GM12878 (cell line): ENCODE results near the gene PRKAG2. TPM values are rescaled to one million over a fixed set of nuclear protein-coding genes. Genes with fewer than 3 reads are reported as not detected.

Experiments
- ATAC-seq: fragments of 200-7000 bp; cut with Tn5 transposase; 3 replicates; pipeline ENCODE4 v1.9.1; 2020; ENCODE audit warnings: mild to moderate bottlenecking, moderate library complexity
- BruUV-seq: library from RNA; stranded (reverse); fragments of 400-500 nt; replicated peaks from 2 replicates; lab custom pipeline; 2021; lab: Mats Ljungman, UMichigan
- CTCF ChIA-PET: fragments of 300-600 bp; sonication (Branson Sonifier 250); formaldehyde crosslinking; extraction: SDS; loops from one replicate; lab custom pipeline; 2021; ENCODE audit warnings: inconsistent platforms; lab: Yijun Ruan, JAX
- POLR2A ChIA-PET: fragments of 350-600 bp; formaldehyde crosslinking; extraction: SDS; loops from one replicate; lab custom pipeline; 2021; ENCODE audit warnings: inconsistent platforms; lab: Charles Lee
- RAD21 ChIA-PET: fragments of 300-600 bp; sonication (Branson Sonifier 250); formaldehyde crosslinking; loops from one replicate; lab custom pipeline; 2023; ENCODE audit warnings: antibody characterized with exemption; ENCODE audit not compliant: unreplicated experiment; lab: Charles Lee
- SMC1A ChIA-PET: fragments of 300-600 bp; sonication (Branson Sonifier 250); formaldehyde crosslinking; loops from one replicate; lab custom pipeline; 2023; ENCODE audit not compliant: unreplicated experiment, uncharacterized antibody; lab: Charles Lee
- DNase-seq: peaks from one replicate; pipeline ENCODE4 v3.0.0-alpha.2; 2011; ENCODE audit warnings: low read depth, low spot score
- FAIRE-seq: peaks from 3 replicates; lab custom pipeline; 2011; peaks lifted over from hg19 to GRCh38; lab: Jason Lieb, UNC
- H2AFZ ChIP-seq: 2 replicates; pipeline ENCODE4 v1.6.0; 2011; ENCODE audit warnings: low read depth, low read length, control low read depth; ENCODE audit not compliant: control insufficient read depth
- H3K27ac ChIP-seq: 2 replicates; pipeline ENCODE4 v1.5.1; 2011; ENCODE audit warnings: control low read depth; ENCODE audit not compliant: control insufficient read depth, insufficient read depth
- H3K27me3 ChIP-seq, 2 experiments: replicated peaks in 1 of 2; 2 replicates each; pipeline versions ENCODE4 v1.6.0 to v1.6.1; 2011; ENCODE audit warnings: low read length in 1 of 2; ENCODE audit not compliant: control insufficient read depth in 2 of 2, insufficient read depth in 2 of 2
- H3K36me3 ChIP-seq, 2 experiments: 2 replicates each; pipeline ENCODE4 v1.5.1; 2011; ENCODE audit warnings: low read length in 1 of 2; ENCODE audit not compliant: control insufficient read depth in 2 of 2, insufficient read depth in 2 of 2
- H3K4me1 ChIP-seq: 2 replicates; pipeline ENCODE4 v1.6.1; 2011; ENCODE audit warnings: mild to moderate bottlenecking, low read length, moderate library complexity, mixed read lengths; ENCODE audit not compliant: control insufficient read depth, insufficient read depth
- H3K4me2 ChIP-seq: 2 replicates; pipeline ENCODE4 v1.6.0; 2011; ENCODE audit warnings: control low read depth; ENCODE audit not compliant: control insufficient read depth, insufficient read depth
- H3K4me3 ChIP-seq: fragments of 200-600 bp; sonication (generic); 2 replicates; pipeline ENCODE4 v1.5.1; 2016
- H3K79me2 ChIP-seq: 2 replicates; pipeline ENCODE4 v1.6.0; 2011; ENCODE audit warnings: low read length; ENCODE audit not compliant: control insufficient read depth, insufficient read depth
- H3K9ac ChIP-seq: 2 replicates; pipeline ENCODE4 v1.8.0; 2011; ENCODE audit warnings: low read length, control low read depth, mixed read lengths; ENCODE audit not compliant: control insufficient read depth, insufficient read depth
- H3K9me3 ChIP-seq: replicated peaks from 3 replicates; pipeline ENCODE4 v1.5.1; 2011; ENCODE audit warnings: mild to moderate bottlenecking, low read length; ENCODE audit not compliant: control insufficient read depth, insufficient read depth
- H4K20me1 ChIP-seq: 2 replicates; pipeline ENCODE4 v1.6.0; 2011; ENCODE audit not compliant: control insufficient read depth, insufficient read depth
- CHD2 ChIP-seq: IDR thresholded peaks from 2 replicates; pipeline ENCODE4 v1.6.1; 2011; ENCODE audit warnings: low read depth, low read length, improper control_type of control experiment, borderline replicate concordance
- PAX8 ChIP-seq: fragments of 450-650 bp; IDR thresholded peaks from 2 replicates; pipeline ENCODE4 v1.6.1; 2017; ENCODE audit warnings: mild to moderate bottlenecking, moderate library complexity
- PML ChIP-seq: IDR thresholded peaks from 2 replicates; pipeline ENCODE4 v1.6.1; 2012; ENCODE audit warnings: low read length, inconsistent platforms
- SMAD5 ChIP-seq: IDR thresholded peaks from 2 replicates; pipeline ENCODE4 v1.6.1; 2016; ENCODE audit warnings: antibody characterized with exemption, low read depth
- TAF1 ChIP-seq: IDR thresholded peaks from 2 replicates; pipeline ENCODE4 v1.6.1; 2011; ENCODE audit warnings: mild to moderate bottlenecking, low read depth, low read length, borderline replicate concordance
- WGBS: methylation state at CpG from one replicate; pipeline ENCODE4 v1.1.6; 2016; ENCODE audit warnings: low lambda C conversion rate; ENCODE audit not compliant: insufficient replicate concordance, insufficient coverage; ENCODE audit errors: missing lambda C conversion rate; 5-methylcytosine and 5-hydroxymethylcytosine counted together
- in situ Hi-C: fragments of 300-500 bp; cut with MboI; formaldehyde crosslinking; loops from 9 replicates; pipeline ENCODE4 v1.14.3; 2018; ENCODE audit warnings: mixed read lengths
- intact Hi-C: fragments of 100-400 bp; cut with micrococcal nuclease; formaldehyde crosslinking; loops from one replicate; pipeline ENCODE4 v1.14.2; 2022; ENCODE audit not compliant: unreplicated experiment
- polyA plus RNA-seq, 11 experiments: library from polyadenylated mRNA; depleted of rRNA in 4 of 11; unstranded in 6 of 11; stranded (reverse) in 5 of 11; fragments of >200 nt; fragmentation: Nextera tagmentation in 4 of 11; fragmentation: Illumina TruSeq in 1 of 11; extraction: Ambion mirVana in 4 of 11; extraction: Trizol in 1 of 11; gene quantifications; 1 replicate in 1 of 11; 2 replicates in 10 of 11; pipeline versions ENCODE4 v1.2.1 to v1.2.3, GENCODE V29; 2011 to 2016; ENCODE audit warnings: inconsistent platforms in 2 of 11, missing spikeins in 2 of 11, low read depth in 1 of 11
- total RNA-seq, 4 experiments: library from RNA; depleted of rRNA in 3 of 4; stranded (reverse); fragments of >200 nt in 3 of 4; fragmentation: Illumina TruSeq in 1 of 4; extraction: Trizol in 1 of 4; gene quantifications; 2 replicates each; pipeline versions ENCODE4 v1.2.1 to v1.2.3, GENCODE V29; 2013 to 2021
- TF ChIP-seq, protein P1 (sequence below): fragments of 450-650 bp; IDR thresholded peaks from 2 replicates; pipeline ENCODE4 v1.6.1; 2016; ENCODE audit warnings: mild to moderate bottlenecking, moderate library complexity, borderline replicate concordance
- TF ChIP-seq, protein P2 (sequence below): fragments of 450-650 bp; IDR thresholded peaks from 2 replicates; pipeline ENCODE4 v1.6.1; 2017; ENCODE audit warnings: mild to moderate bottlenecking, low read depth, inconsistent platforms; ENCODE audit not compliant: poor library complexity, severe bottlenecking

The PRKAG2 gene
- total and polyA plus RNA-seq, 10 of the 15 experiments (the other 5 are each of a cell fraction or from before 2014, with no cell fraction given): 3.4 to 8.9 (median 6.8) TPM

DNA sequence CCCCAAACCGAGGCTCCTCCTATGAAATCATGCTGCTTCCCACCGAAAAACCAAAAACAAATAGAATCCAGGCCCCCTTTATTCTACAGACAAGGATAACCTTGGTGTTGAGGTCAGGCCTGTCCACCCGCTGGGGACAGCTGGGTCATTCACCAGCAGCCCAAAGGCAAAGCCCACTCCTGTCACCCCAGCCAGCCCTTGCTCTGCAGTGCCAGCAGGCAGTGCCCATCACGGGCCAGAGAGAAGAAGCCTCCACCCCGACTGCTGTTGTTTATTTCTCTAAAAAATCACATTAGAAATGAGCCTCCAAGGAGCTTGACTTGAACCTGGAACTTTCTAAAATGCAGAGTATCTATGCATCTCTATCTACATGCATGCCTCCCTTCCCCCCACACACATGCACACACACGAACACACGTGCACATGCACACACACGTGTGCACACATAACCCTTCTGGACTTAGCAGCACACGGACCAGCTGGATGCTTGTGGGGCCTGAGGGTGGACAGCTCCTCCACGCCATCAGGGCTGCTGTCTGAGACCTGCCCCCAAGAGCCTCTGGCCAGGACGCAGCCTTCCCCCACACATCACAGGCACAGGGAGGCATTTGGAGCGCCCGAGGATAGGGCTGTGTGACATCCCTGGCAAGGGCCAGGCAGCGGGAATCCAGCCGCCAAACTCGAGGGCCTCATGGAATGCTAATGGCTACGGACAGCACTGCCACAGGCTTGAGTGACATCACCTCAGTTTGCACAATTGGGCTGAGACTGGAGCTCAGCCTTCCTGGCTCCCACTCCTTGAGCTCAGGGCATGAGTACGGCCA lies 22.8 kb downstream of the PRKAG2 start:
- intact Hi-C loops (no loop called here), in situ Hi-C loops (no loop called here)
- no peak for DNase-seq
- Histone ChIP-seq H3K36me3 (no peaks in the 10 kb centered on the region), H4K20me1 (no peaks in the 10 kb centered on the region), H3K79me2 (no peaks in the 10 kb centered on the region), H3K9ac (no peak overlapping the region), H3K4me3 (no peak overlapping the region), H3K4me1 (peaks cover 10% of the 10 kb centered on the region), H3K9me3 (no peaks in the 10 kb centered on the region), H2AFZ (no peak overlapping the region), H3K4me2 (no peak overlapping the region), H3K27me3 (no peaks in the 10 kb centered on the region), H3K27ac (no peak overlapping the region)
- TF ChIP-seq TAF1 (no peak), PML (no peak), PAX8 (no peak)
- SMC1A ChIA-PET: no interaction called here
- FAIRE-seq: no peak
- ATAC-seq: no peak
- RAD21 ChIA-PET: no interaction called here
- CTCF ChIA-PET: no interaction called here
- POLR2A ChIA-PET: no interaction called here
- no TSS peak for BruUV-seq
- 66% methylated on average over 18 of the region's 18 CpGs for WGBS

DNA sequence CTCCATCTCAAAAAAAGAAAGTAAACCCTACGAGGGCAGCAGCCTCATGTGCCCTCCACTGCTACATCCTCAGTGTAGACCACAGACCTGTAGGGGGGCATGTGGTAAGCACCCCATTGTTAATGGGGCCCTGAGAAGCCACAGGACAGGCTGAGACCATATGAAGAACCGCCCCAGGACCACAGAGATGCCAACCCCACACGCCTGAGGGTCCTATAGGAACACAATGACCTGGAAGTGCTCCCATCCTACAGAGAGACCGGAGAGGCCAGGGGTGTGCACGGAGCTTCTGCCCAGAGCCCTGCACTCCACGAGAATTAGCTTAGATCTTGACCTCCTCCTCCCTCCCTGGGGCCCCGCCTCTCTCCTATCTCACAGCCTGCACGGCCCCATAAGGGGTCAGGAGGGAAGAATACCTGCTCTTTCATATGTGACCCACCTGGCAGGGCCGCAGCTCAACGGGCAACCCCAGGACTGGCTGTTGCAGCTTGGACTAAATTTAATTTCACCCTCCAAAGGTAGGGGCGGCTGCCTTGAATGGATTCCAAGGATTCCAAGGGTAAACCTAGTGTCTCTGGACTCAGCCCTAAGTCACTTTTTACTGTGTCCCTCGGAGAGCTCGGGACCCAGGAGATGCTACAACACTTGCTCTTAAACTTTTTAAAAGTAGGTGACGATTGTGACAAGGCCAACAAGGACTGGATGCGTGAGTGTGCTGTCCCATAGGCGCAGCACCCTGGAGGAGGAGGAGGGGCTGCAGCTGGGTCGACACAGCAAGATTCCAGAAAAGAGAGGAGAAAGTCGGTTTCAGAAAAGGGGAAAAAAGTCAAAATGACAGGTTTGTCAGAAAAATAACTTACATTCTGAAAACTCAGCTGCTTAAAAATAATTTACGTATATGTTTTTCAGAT lies 24.2 kb downstream of the PRKAG2 start:
- TF ChIP-seq, protein P1, sequence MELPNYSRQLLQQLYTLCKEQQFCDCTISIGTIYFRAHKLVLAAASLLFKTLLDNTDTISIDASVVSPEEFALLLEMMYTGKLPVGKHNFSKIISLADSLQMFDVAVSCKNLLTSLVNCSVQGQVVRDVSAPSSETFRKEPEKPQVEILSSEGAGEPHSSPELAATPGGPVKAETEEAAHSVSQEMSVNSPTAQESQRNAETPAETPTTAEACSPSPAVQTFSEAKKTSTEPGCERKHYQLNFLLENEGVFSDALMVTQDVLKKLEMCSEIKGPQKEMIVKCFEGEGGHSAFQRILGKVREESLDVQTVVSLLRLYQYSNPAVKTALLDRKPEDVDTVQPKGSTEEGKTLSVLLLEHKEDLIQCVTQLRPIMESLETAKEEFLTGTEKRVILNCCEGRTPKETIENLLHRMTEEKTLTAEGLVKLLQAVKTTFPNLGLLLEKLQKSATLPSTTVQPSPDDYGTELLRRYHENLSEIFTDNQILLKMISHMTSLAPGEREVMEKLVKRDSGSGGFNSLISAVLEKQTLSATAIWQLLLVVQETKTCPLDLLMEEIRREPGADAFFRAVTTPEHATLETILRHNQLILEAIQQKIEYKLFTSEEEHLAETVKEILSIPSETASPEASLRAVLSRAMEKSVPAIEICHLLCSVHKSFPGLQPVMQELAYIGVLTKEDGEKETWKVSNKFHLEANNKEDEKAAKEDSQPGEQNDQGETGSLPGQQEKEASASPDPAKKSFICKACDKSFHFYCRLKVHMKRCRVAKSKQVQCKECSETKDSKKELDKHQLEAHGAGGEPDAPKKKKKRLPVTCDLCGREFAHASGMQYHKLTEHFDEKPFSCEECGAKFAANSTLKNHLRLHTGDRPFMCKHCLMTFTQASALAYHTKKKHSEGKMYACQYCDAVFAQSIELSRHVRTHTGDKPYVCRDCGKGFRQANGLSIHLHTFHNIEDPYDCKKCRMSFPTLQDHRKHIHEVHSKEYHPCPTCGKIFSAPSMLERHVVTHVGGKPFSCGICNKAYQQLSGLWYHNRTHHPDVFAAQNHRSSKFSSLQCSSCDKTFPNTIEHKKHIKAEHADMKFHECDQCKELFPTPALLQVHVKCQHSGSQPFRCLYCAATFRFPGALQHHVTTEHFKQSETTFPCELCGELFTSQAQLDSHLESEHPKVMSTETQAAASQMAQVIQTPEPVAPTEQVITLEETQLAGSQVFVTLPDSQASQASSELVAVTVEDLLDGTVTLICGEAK: no peak
- TF ChIP-seq, protein P2, sequence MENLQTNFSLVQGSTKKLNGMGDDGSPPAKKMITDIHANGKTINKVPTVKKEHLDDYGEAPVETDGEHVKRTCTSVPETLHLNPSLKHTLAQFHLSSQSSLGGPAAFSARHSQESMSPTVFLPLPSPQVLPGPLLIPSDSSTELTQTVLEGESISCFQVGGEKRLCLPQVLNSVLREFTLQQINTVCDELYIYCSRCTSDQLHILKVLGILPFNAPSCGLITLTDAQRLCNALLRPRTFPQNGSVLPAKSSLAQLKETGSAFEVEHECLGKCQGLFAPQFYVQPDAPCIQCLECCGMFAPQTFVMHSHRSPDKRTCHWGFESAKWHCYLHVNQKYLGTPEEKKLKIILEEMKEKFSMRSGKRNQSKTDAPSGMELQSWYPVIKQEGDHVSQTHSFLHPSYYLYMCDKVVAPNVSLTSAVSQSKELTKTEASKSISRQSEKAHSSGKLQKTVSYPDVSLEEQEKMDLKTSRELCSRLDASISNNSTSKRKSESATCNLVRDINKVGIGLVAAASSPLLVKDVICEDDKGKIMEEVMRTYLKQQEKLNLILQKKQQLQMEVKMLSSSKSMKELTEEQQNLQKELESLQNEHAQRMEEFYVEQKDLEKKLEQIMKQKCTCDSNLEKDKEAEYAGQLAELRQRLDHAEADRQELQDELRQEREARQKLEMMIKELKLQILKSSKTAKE: no peak
- TF ChIP-seq SMAD5: no peak
- TF ChIP-seq CHD2: no peak
- no peak for TF ChIP-seq PAX8
- TF ChIP-seq, all 136 proteins: peak for 0
- no peak for FAIRE-seq
- Histone ChIP-seq H4K20me1 (no peaks in the 10 kb centered on the region), H3K9me3 (no peaks in the 10 kb centered on the region), H2AFZ (no peak overlapping the region), H3K4me1 (peaks cover 10% of the 10 kb centered on the region), H3K4me2 (no peak overlapping the region), H3K79me2 (no peaks in the 10 kb centered on the region), H3K4me3 (no peak overlapping the region), H3K9ac (no peak overlapping the region), H3K36me3 (no peaks in the 10 kb centered on the region), H3K27me3 (no peaks in the 10 kb centered on the region), H3K27ac (no peak overlapping the region)
- BruUV-seq: no TSS peak
- ChIA-PET SMC1A (no interaction called here), CTCF (no interaction called here), POLR2A (no interaction called here), RAD21 (no interaction called here)
- intact Hi-C loops: no loop called here
- in situ Hi-C loops: no loop called here
- DNase-seq: no peak
- 88% methylated on average over 19 of the region's 19 CpGs for WGBS
- ATAC-seq: no peak
